Measurements from ENCODE around the gene TBC1D22A. TPM values are rescaled to one million over a fixed set of nuclear protein-coding genes. Genes with fewer than 3 reads are reported as not detected.

TBC1D22A gene
- total RNA-seq, 2 donors from 2014 or later = 21.0 to 27.9 TPM

DNA sequence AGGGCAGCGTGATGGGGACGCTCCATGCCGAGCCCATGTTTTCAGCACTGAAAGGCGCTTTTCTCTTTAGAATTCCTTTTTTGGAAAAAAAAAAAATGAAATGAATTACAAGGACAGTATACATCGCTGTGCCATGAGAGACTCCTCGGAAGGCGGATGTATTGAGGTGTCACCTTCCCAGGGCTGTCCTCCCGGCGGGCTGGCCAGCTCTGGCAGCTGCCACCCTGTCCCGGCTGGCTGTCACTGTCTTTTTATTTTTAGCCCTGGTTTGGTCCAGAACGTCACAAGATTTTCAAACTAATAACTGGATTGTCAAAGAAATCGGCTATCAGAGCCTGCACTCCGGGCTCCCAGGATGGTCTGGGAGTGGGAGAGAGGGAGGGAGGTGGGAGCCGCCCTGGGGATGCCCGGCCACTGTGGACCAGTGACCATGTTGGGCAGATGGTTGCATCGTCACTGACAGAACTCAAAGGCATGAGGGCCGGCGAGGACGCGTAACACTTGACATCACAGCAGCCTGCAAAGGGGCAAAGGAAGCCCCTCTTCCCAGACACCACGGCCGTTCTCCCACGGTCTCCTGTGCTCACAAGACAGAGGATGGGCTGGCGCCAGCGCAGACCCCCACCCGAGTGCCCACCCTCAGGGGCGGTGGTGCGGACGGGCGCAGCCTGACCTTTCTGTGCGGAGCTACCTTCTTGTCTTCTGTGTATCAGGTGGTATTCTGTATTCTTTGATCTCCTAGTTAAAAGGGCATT lies 392.9 kb downstream of the TBC1D22A start:
- WGBS, 2 experiments (ENCODE audit: insufficient coverage in 1 of 2, insufficient read length in 1 of 2) = 93 to 94% methylated on average over 20 to 31 of the region's 31 CpGs
- Mint-ChIP-seq H3K27ac (no peak overlapping the region), H3K4me1 (no peaks in the 10 kb centered on the region), H3K4me3 (no peak overlapping the region), H3K36me3 (ENCODE audit: low read depth) (no peaks in the 10 kb centered on the region), H3K27me3 (ENCODE audit: insufficient read depth) (no peaks in the 10 kb centered on the region), H3K9me3 (no peaks in the 10 kb centered on the region)
- no peaks in the 10 kb centered on the region for H3K9me3 ChIP-seq (ENCODE audit: control insufficient read depth, low read length)
- TF ChIP-seq, protein P1, sequence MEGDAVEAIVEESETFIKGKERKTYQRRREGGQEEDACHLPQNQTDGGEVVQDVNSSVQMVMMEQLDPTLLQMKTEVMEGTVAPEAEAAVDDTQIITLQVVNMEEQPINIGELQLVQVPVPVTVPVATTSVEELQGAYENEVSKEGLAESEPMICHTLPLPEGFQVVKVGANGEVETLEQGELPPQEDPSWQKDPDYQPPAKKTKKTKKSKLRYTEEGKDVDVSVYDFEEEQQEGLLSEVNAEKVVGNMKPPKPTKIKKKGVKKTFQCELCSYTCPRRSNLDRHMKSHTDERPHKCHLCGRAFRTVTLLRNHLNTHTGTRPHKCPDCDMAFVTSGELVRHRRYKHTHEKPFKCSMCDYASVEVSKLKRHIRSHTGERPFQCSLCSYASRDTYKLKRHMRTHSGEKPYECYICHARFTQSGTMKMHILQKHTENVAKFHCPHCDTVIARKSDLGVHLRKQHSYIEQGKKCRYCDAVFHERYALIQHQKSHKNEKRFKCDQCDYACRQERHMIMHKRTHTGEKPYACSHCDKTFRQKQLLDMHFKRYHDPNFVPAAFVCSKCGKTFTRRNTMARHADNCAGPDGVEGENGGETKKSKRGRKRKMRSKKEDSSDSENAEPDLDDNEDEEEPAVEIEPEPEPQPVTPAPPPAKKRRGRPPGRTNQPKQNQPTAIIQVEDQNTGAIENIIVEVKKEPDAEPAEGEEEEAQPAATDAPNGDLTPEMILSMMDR (conservative IDR thresholded peaks at IDR 0.05) = no peak
- no peak overlapping the region for H3K27ac ChIP-seq (ENCODE audit: low read depth, low read length)
- no peak for DNase-seq
- no peak overlapping the region for H3K9ac ChIP-seq (ENCODE audit: extremely low read depth, low read length, poor library complexity, severe bottlenecking)
- H3K4me3 ChIP-seq (ENCODE audit: low read length) = no peak overlapping the region
- H3K36me3 ChIP-seq (ENCODE audit: control insufficient read depth, insufficient read depth, low read length) = no peaks in the 10 kb centered on the region
- H3K27me3 ChIP-seq (ENCODE audit: control insufficient read depth, insufficient read depth, low read length, poor library complexity, severe bottlenecking) = no peaks in the 10 kb centered on the region
- no peaks in the 10 kb centered on the region for H3K4me1 ChIP-seq (ENCODE audit: control insufficient read depth, insufficient read depth, low read length)

DNA sequence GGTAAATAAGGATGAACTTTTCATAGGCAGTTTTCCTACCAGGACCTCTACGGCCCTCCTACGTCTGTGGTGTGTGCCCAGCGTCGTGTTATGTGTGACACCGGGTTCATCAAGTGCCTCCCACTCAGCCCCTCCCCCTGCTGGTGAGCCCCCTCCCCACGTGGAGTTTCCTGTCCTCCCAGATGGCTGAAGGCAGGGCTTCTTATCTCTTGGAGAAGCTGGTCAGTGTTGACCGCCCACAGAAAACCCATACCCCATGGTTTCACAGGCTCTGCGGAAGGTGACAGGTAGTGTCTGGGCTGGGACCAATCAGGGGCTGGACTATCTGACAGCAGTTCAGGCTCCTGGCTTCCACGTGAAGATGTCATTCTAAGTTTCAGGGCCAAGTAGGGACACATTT lies 393.5 kb downstream of the TBC1D22A start:
- Mint-ChIP-seq H3K4me1 (no peaks in the 10 kb centered on the region), H3K9me3 (no peaks in the 10 kb centered on the region), H3K36me3 (ENCODE audit: low read depth) (no peaks in the 10 kb centered on the region), H3K27me3 (ENCODE audit: insufficient read depth) (no peaks in the 10 kb centered on the region), H3K4me3 (no peak overlapping the region), H3K27ac (no peak overlapping the region)
- TF ChIP-seq, protein P1 (conservative IDR thresholded peaks at IDR 0.05) = no peak
- no peak overlapping the region for H3K27ac ChIP-seq (ENCODE audit: low read depth, low read length)
- H3K9ac ChIP-seq (ENCODE audit: extremely low read depth, low read length, poor library complexity, severe bottlenecking) = no peak overlapping the region
- no peak for DNase-seq
- H3K27me3 ChIP-seq (ENCODE audit: control insufficient read depth, insufficient read depth, low read length, poor library complexity, severe bottlenecking) = no peaks in the 10 kb centered on the region
- no peaks in the 10 kb centered on the region for H3K4me1 ChIP-seq (ENCODE audit: control insufficient read depth, insufficient read depth, low read length)
- no peaks in the 10 kb centered on the region for H3K36me3 ChIP-seq (ENCODE audit: control insufficient read depth, insufficient read depth, low read length)
- no peak overlapping the region for H3K4me3 ChIP-seq (ENCODE audit: low read length)
- 89 to 91% methylated on average over 7 to 9 of the region's 9 CpGs for WGBS, 2 experiments (ENCODE audit: insufficient coverage in 1 of 2, insufficient read length in 1 of 2)
- H3K9me3 ChIP-seq (ENCODE audit: control insufficient read depth, low read length) = no peaks in the 10 kb centered on the region

DNA sequence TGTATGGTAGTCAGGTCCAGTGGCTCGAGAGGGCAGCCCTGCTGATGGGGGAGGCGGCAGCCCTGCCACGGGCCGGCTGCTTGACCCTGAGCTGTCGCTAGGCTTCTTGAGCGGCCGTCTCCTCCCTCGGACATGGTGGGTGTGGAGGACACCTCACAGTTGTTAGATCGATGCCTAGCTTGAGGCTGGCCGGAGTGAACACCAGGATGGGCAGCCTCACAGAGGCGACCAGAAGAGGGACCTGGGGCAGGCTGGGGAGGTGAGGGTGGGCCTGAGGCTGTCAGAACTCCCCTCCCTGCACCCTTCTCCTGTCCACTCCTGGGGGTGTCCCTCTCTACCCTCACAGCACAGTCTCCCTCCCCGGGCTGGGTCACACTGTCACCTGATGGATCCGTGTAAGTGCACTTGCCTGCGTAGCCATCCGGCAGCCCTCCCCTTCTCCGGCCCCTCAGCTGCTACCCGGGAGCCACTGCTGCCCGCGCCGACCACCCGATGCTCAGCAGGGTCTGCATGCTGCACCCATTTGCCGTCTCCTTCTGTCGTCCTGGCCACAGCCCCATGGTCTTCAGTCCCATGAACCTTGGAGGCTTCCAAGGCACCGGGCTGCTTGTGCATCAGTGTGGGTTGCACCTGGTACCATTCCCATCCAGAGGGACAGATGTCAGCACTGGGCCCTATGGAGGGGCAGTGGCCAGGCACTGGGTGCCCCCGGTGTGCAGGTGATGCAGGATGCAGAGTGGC lies 394.1 kb downstream of the TBC1D22A start:
- Histone ChIP-seq H3K9ac (ENCODE audit: extremely low read depth, low read length, poor library complexity, severe bottlenecking) (no peak overlapping the region), H3K4me1 (ENCODE audit: control insufficient read depth, insufficient read depth, low read length) (no peaks in the 10 kb centered on the region), H3K4me3 (ENCODE audit: low read length) (no peak overlapping the region), H3K9me3 (ENCODE audit: control insufficient read depth, low read length) (no peaks in the 10 kb centered on the region), H3K27ac (ENCODE audit: low read depth, low read length) (no peak overlapping the region), H3K36me3 (ENCODE audit: control insufficient read depth, insufficient read depth, low read length) (no peaks in the 10 kb centered on the region), H3K27me3 (ENCODE audit: control insufficient read depth, insufficient read depth, low read length, poor library complexity, severe bottlenecking) (no peaks in the 10 kb centered on the region)
- Mint-ChIP-seq H3K4me3 (no peak overlapping the region), H3K9me3 (no peaks in the 10 kb centered on the region), H3K4me1 (no peaks in the 10 kb centered on the region), H3K27me3 (ENCODE audit: insufficient read depth) (no peaks in the 10 kb centered on the region), H3K27ac (no peak overlapping the region), H3K36me3 (ENCODE audit: low read depth) (no peaks in the 10 kb centered on the region)
- TF ChIP-seq, protein P1 (conservative IDR thresholded peaks at IDR 0.05) = no peak
- WGBS, 2 experiments (ENCODE audit: insufficient coverage in 1 of 2, insufficient read length in 1 of 2) = 91 to 95% methylated on average over 17 to 25 of the region's 25 CpGs
- no peak for DNase-seq

Data from endodermal cell (in vitro differentiated cells).